Prostate gland (tissue), 2 donors: ENCODE measurements around the gene CBL.

ENCODE experiments used
- CTCF ChIP-seq, 4 experiments: fragments of 200-600 bp in 2 of 4; fragments of 450-650 bp in 2 of 4; sonication (generic) in 2 of 4; IDR thresholded peaks; 1 replicate in 3 of 4; 2 replicates in 1 of 4; pipeline ENCODE4 v1.5.1; 2016 to 2019; ENCODE audit warnings: antibody characterized with exemption in 4 of 4, mild to moderate bottlenecking in 2 of 4, moderate library complexity in 2 of 4
- POLR2A ChIP-seq: fragments of 450-650 bp; IDR thresholded peaks from one replicate; pipeline ENCODE4 v1.6.1; 2016; ENCODE audit warnings: antibody characterized with exemption, mild to moderate bottlenecking
- POLR2AphosphoS5 ChIP-seq: sonication (generic); formaldehyde crosslinking; IDR thresholded peaks from one replicate; pipeline ENCODE4 v1.6.1; 2017; ENCODE audit warnings: antibody characterized with exemption

- no peak for TF ChIP-seq CTCF (IDR thresholded peaks at IDR 0.05)
- TF ChIP-seq POLR2A = no peak
- no peak for TF ChIP-seq POLR2AphosphoS5
Measured at GRCh38 chr11:119316016-119316728, 110.0 kb downstream of the CBL start.
